Fibroblast of pulmonary artery (primary cell): ENCODE results near the gene MANSC4.

Experiments
- DNase-seq: peaks from one replicate; pipeline ENCODE4 v3.0.0-alpha.2; 2010; ENCODE audit warnings: low read depth
- H3K4me3 ChIP-seq: replicated peaks from 2 replicates; pipeline ENCODE4 v1.5.1; 2011; ENCODE audit warnings: low read depth, mild to moderate bottlenecking, control low read depth, low read length, moderate library complexity
- TF ChIP-seq, protein P1 (sequence below): IDR thresholded peaks from 2 replicates; pipeline ENCODE4 v1.5.1; 2011; ENCODE audit warnings: mild to moderate bottlenecking, control low read depth, low read length, inconsistent platforms; ENCODE audit errors: missing control alignments

MANSC4 gene

DNA sequence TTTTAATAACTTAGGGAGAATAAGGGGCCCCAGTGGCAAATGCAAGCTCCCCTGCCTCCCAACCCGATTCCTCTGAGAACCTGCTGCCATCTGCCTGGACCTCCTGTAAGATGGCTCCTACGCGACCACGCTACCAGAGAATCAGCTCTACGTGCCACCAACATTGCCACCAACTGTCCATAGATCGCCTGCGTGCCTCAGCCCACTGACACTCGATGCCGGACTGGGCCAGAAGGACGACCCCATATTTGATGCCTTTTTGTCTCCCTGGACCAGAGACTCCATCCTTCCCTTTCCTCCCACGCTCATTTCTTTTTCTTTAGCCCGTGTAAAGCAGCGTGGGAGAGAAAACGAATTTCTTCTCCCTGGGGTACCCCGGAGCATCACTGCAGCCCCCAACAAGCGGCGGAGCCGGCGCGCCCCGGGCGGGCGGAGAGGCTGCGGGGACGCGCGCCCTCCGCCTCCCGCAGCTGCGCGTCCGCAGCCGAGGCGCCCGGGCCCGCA, 568 bp downstream of the MANSC4 start:
- H3K4me3 ChIP-seq: peak overlapping the region; percentile 76
- TF ChIP-seq, protein P1, sequence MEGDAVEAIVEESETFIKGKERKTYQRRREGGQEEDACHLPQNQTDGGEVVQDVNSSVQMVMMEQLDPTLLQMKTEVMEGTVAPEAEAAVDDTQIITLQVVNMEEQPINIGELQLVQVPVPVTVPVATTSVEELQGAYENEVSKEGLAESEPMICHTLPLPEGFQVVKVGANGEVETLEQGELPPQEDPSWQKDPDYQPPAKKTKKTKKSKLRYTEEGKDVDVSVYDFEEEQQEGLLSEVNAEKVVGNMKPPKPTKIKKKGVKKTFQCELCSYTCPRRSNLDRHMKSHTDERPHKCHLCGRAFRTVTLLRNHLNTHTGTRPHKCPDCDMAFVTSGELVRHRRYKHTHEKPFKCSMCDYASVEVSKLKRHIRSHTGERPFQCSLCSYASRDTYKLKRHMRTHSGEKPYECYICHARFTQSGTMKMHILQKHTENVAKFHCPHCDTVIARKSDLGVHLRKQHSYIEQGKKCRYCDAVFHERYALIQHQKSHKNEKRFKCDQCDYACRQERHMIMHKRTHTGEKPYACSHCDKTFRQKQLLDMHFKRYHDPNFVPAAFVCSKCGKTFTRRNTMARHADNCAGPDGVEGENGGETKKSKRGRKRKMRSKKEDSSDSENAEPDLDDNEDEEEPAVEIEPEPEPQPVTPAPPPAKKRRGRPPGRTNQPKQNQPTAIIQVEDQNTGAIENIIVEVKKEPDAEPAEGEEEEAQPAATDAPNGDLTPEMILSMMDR: no peak
- peak; percentile 10 for DNase-seq

DNA sequence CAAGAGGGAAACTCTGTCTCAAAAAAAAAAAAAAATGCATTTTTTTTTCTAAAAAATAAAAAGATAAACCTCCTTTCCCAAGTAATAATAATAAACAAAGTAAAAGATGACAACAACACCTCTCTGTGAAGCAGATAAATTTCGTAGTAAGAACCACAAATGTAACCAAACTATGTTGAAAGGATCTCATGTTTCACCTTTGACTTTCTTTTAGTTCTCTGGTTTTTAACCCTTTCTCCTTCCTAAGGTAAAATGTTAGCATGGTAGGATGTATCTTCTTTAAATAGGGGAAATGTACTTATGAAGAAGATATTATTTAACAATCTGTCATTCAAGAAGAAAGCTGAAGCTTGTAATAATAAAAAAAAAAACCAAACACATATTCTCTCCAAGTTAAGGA, 1.8 kb downstream of the MANSC4 start:
- DNase-seq: no peak
- TF ChIP-seq, protein P1: no peak
- H3K4me3 ChIP-seq: no peak overlapping the region

DNA sequence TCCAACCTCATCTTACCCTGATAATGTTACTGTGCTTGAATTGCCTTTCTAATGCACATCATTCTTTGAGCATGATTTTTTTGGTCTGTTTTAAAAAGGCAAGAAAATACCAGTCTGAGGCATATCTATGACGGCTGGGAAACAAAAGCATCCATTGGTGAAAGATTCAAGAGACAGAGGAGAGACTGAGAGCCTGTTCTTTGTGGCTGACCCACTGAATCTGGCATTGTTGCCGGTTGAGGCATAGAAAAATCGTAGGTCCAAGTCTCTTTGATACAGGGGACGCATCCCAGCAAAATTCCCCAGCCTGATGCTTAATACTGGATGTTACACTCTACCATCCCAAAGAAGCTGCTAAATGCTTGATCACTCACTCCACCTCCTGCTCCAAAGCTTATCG, 2.9 kb downstream of the MANSC4 start:
- no peak overlapping the region for H3K4me3 ChIP-seq
- TF ChIP-seq, protein P1: no peak
- DNase-seq: no peak

DNA sequence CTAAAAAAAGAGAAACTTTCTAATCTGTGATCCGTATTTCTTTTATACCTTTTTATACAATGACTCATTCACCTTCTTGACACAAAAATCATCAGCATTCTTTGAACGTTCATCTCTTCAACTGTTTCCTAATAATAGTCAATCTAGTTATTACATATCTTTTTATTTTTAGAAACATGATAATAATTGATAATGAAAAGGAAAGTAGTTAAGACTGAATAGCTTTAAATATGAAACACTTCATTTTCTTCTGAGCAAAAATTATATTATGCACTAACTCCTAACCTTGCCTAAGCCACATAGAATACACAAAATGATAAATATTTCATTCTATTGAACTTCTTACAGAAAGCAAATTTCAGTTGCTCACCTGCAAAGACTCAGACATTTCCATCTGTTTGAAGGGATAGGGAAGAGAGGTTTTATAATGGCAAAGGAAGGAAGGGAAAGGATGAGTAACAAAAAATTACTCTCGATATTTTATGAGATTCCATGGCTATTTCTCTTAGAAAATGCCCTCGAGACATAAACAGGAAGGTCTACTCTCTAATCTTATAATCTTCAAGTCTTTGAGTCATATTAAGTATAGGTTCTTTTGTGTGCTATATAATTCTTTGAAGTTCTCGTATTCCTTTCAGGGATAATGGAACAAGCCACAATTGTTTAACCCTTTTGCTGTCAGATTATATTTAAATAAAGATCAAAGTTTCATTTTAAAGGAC, 7.5 kb downstream of the MANSC4 start:
- TF ChIP-seq, protein P1: no peak
- no peak overlapping the region for H3K4me3 ChIP-seq
- DNase-seq: no peak

DNA sequence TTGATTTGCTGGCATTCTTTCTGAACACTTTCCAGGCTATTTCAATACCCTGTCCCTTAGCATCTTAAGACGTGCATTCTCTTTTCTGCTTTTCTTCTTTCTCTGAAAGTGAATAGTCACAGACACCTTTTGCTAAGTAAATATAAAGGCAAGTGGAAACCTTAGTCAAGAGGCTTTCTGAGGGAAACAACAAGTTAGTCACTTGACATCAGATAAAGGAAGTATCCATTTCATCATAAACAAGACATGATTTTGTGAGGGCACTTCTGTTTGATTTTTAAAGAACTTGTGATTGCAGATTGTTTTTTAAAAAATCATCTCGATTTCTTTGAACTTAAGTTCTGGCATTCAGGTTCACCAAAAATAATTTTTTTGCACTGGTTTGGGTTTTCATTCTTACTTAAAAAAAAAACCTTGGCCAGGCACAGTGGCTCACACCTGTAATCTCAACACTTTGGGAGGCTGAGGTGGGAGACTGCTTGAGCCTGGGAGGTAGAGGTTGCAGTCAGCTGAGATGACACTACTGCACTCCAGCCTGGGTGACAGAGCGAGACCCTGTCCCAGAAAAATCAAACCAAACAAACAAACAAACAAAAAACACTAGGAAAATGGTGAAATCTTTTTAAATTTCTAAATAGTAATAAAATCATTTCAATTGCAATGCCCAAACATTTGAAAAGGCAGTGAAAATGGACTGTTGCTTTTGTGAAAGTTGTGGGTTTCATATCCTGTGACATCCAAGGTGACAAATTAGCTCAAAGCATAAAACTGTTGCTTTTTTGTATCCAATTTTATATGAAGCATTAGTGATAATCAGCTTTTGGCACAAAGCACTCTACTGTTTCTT, 8.3 kb downstream of the MANSC4 start:
- TF ChIP-seq, protein P1: no peak
- DNase-seq: no peak
- no peak overlapping the region for H3K4me3 ChIP-seq

DNA sequence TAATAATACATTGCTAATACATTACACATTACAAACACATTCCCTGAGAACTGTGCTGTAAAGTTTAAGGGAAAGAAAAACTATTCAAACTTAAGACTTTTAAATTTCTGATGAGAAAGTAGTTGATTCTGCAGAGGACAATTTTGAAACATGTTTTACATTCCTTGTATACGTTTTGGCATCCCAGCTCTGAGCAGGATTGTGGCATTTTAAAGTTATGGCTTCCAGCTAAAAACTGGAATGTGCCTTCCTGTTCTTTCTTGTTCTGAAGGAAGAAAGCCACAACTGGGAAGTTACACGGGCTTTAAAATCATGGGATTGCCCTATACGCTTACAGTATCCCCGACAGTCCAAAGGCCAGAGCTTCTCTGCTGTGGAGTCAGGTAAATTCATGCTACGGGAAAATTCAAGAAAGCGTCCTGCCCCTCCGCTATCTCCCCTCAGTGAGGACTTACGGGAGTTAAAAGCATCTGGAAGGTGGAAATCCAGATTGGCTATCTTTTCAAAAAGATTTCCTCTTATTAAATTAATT, 10.8 kb downstream of the MANSC4 start:
- no peak overlapping the region for H3K4me3 ChIP-seq
- DNase-seq: no peak
- TF ChIP-seq, protein P1: no peak
